Middle frontal gyrus (tissue), 1 donor: ENCODE results near the gene PLPP4.

Experiments
- DNase-seq: peaks from one replicate; pipeline ENCODE4 v3.0.0-alpha.2; 2015; ENCODE audit warnings: low spot score; ENCODE audit errors: extremely low spot score

PLPP4 gene

GRCh38 chr10:120607710-120608703, 151.0 kb downstream of the PLPP4 start:
- DNase-seq, result no peak

- DNase-seq, result no peak
Measured at GRCh38 chr10:120609006-120609405, 152.0 kb downstream of the PLPP4 start.

GRCh38 chr10:120610791-120611190, 153.8 kb downstream of the PLPP4 start:
- no peak for DNase-seq

GRCh38 chr10:120612756-120613155, 155.7 kb downstream of the PLPP4 start:
- no peak for DNase-seq

- DNase-seq, result no peak
Measured at GRCh38 chr10:120613180-120613579, 156.2 kb downstream of the PLPP4 start.

GRCh38 chr10:120614680-120615079, 157.7 kb downstream of the PLPP4 start:
- no peak for DNase-seq

GRCh38 chr10:120616311-120616911, 159.4 kb downstream of the PLPP4 start:
- DNase-seq, result no peak

- DNase-seq, result no peak
Measured at GRCh38 chr10:120628197-120628596, 171.2 kb downstream of the PLPP4 start.

GRCh38 chr10:120630266-120630665, 173.2 kb downstream of the PLPP4 start:
- DNase-seq, result no peak

GRCh38 chr10:120632047-120632446, 175.0 kb downstream of the PLPP4 start:
- no peak for DNase-seq

- no peak for DNase-seq
Measured at GRCh38 chr10:120632942-120633341, 175.9 kb downstream of the PLPP4 start.

GRCh38 chr10:120634659-120635058, 177.6 kb downstream of the PLPP4 start:
- DNase-seq, result no peak
